Uterus (tissue), 4 donors: Measurements from ENCODE around the gene KLF6. TPM values are rescaled to one million over a fixed set of nuclear protein-coding genes. Genes with fewer than 3 reads are reported as not detected.

Source experiments
- DNase-seq, 2 donors: peaks; one replicate each; pipeline ENCODE4 v3.0.0-alpha.2; 2019 to 2020
- H3K27ac ChIP-seq, 2 donors: fragments of 200-600 bp; sonication (generic); 1 replicate in 1 of 2; 2 replicates in 1 of 2; pipeline ENCODE4 v1.5.1; 2016 to 2018
- H3K27me3 ChIP-seq, 2 donors: fragments of 200-600 bp; sonication (generic); one replicate each; pipeline ENCODE4 v1.5.1; 2018 to 2019; ENCODE audit warnings: control low read depth in 1 of 2
- H3K36me3 ChIP-seq, 2 donors: fragments of 200-600 bp; sonication (generic); one replicate each; pipeline ENCODE4 v1.5.1; 2019; ENCODE audit warnings: control low read depth in 1 of 2
- H3K4me1 ChIP-seq, 2 donors: fragments of 200-600 bp; sonication (generic); one replicate each; pipeline ENCODE4 v1.5.1; 2018 to 2019; ENCODE audit warnings: control low read depth in 1 of 2
- H3K4me3 ChIP-seq, 2 donors: fragments of 200-600 bp; sonication (generic); 1 replicate in 1 of 2; 2 replicates in 1 of 2; pipeline ENCODE4 v1.5.1; 2018 to 2019; ENCODE audit warnings: mild to moderate bottlenecking in 1 of 2
- H3K9me3 ChIP-seq, 2 donors: fragments of 200-600 bp; sonication (generic); one replicate each; pipeline ENCODE4 v1.5.1; 2019; ENCODE audit warnings: control low read depth in 1 of 2
- POLR2A ChIP-seq, 2 donors: fragments of 450-650 bp; IDR thresholded peaks; one replicate each; pipeline ENCODE4 v1.6.1; 2016; ENCODE audit warnings: antibody characterized with exemption in 2 of 2, mild to moderate bottlenecking in 1 of 2, moderate library complexity in 1 of 2
- intact Hi-C: fragments of 100-400 bp; cut with DNase I; formaldehyde crosslinking; loops from one replicate; pipeline ENCODE4 v1.15.1; 2023; ENCODE audit warnings: low total_unique reads
- total RNA-seq, 4 donors: library from RNA; depleted of rRNA in 3 of 4; stranded (reverse); fragments of >200 nt in 3 of 4; gene quantifications; one replicate each; pipeline versions ENCODE4 v1.1.0 to v1.2.4, GENCODE V29; 2014 to 2023
- TF ChIP-seq, protein P1 (sequence below), 4 experiments: fragments of 200-600 bp in 2 of 4; fragments of 450-650 bp in 2 of 4; sonication (generic) in 2 of 4; IDR thresholded peaks; one replicate each; pipeline ENCODE4 v1.5.1; 2016 to 2019; ENCODE audit warnings: antibody characterized with exemption in 4 of 4, mild to moderate bottlenecking in 2 of 4, moderate library complexity in 1 of 4
- donor health status: DM: yes; HTN: yes; CAD: no.

The KLF6 gene
- total RNA-seq, 4 donors from 2014 or later = 47.9 to 128 (median 87.4) TPM

DNA sequence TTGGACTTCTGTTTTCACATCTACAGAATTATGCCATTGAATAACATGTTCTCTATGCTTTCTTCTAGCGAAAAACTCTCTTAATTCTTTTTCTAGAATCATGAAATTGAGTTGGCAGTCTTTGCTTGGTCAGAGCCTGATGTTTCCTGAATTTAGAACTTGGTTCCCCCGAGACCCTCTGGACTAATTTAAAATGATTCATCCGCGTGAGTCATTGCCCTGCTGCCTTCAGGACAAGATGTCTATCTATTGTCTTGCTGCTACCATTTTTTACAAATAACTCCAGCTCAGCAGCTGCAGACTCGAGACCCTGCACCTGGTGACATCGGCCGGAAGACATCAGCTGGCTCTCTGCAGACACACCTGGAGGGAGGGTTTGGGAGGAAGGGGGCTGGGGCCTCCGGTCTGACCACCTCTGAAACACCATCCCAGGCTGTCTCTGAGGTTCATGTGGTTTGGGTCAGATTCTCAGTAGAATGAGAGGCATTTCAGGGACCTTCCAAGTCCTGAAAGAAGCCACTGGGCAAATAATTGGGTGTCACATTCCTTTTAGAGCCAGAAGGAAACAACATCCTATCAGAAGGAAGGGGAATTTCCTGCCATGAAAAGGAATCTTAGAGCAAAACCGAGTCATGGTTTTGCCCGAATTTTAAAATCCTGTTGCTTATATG lies 20.9 kb upstream of the KLF6 start:
- Histone ChIP-seq H3K4me3 (no peak overlapping the region), H3K36me3 (no peaks in the 10 kb centered on the region), H3K9me3 (no peaks in the 10 kb centered on the region), H3K27me3 (no peaks in the 10 kb centered on the region), H3K27ac (peak overlapping the region; percentile 77 to 92), H3K4me1 (peaks cover 0 to 3% of the 10 kb centered on the region in 2 donors)
- TF ChIP-seq, protein P1, sequence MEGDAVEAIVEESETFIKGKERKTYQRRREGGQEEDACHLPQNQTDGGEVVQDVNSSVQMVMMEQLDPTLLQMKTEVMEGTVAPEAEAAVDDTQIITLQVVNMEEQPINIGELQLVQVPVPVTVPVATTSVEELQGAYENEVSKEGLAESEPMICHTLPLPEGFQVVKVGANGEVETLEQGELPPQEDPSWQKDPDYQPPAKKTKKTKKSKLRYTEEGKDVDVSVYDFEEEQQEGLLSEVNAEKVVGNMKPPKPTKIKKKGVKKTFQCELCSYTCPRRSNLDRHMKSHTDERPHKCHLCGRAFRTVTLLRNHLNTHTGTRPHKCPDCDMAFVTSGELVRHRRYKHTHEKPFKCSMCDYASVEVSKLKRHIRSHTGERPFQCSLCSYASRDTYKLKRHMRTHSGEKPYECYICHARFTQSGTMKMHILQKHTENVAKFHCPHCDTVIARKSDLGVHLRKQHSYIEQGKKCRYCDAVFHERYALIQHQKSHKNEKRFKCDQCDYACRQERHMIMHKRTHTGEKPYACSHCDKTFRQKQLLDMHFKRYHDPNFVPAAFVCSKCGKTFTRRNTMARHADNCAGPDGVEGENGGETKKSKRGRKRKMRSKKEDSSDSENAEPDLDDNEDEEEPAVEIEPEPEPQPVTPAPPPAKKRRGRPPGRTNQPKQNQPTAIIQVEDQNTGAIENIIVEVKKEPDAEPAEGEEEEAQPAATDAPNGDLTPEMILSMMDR (IDR thresholded peaks at IDR 0.05) = no peak
- intact Hi-C loops = no loop called here
- DNase-seq = peak; percentile 52 to 70

DNA sequence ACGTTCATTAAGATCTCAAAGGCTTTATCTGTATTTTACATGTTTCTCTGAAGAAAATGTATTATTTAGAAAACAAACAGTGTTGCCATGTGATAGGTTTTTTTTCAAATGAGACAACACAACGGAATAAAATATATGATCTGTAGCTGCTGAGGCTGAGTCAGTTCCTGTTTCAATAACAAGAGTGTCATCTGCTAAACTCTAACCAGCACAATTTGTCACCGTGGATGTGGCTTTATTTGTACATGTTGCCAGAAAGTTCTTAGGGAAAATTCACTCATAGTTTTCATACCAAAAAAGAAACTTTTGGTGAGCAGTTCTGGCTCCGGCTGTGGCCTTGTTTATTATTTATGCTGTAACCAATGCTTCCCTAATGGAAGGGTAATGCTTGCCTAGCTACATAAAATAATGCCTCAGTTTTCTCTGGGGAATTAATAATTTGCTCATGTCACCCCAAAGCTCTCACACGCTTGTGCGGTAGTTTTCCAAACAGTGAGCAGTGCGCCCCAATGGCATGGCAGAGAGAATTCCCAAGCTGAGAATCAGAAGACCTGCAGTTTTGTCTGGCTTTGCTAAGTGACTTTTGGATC lies 20.3 kb upstream of the KLF6 start:
- Histone ChIP-seq H3K36me3 (no peaks in the 10 kb centered on the region), H3K4me1 (peaks cover 0 to 3% of the 10 kb centered on the region in 2 donors), H3K9me3 (no peaks in the 10 kb centered on the region), H3K4me3 (no peak overlapping the region), H3K27ac (peak overlapping the region; percentile 77 to 92), H3K27me3 (no peaks in the 10 kb centered on the region)
- no peak for DNase-seq
- intact Hi-C loops = no loop called here
- TF ChIP-seq, protein P1 (IDR thresholded peaks at IDR 0.05) = no peak

DNA sequence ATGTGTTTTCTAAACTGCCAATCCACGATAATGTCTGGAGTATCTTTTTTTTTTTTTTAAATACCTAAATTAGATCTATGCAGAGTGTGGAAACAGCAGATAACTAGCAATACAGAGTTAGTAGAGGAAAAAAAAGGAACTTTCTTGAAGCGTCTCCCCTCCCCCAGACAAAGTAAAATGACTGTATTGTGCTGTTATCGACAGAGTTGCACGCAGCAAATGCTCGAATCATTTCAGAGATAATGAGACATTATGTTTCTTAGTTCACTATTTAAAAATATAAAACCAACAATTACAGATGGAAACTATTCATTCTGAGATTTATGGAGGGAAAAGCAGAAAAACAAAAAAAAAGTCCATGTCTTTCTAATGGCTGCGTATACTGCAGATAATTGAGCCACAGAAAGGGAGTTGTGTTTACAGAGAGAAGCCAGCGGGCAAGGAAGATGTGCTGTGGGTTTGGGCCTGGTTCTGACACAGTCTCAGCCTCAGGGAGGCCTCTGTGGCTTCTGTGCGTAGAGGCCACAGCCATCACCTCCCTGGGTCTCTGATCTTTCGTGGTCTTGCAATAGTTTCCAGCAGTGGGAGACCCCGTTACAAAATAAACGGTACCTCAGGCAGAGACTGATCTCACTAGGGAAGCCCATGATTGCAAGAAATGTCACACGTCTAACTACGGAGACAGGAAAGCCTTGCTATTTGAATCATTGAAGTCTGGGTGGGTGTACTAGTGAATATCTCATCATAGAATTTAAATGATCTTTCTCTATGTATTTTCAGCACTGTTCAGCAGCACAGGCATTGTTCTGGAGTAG lies 19.1 kb upstream of the KLF6 start:
- H3K27ac ChIP-seq = peak overlapping the region; percentile 77 to 92
- H3K4me3 ChIP-seq = no peak overlapping the region
- H3K9me3 ChIP-seq = no peaks in the 10 kb centered on the region
- intact Hi-C loops = no loop called here
- no peaks in the 10 kb centered on the region for H3K36me3 ChIP-seq
- H3K4me1 ChIP-seq = peaks cover 0 to 3% of the 10 kb centered on the region in 2 donors
- no peak for DNase-seq
- H3K27me3 ChIP-seq = no peaks in the 10 kb centered on the region
- TF ChIP-seq, protein P1 (IDR thresholded peaks at IDR 0.05) = no peak
- TF ChIP-seq POLR2A (IDR thresholded peaks at IDR 0.05) = no peak

DNA sequence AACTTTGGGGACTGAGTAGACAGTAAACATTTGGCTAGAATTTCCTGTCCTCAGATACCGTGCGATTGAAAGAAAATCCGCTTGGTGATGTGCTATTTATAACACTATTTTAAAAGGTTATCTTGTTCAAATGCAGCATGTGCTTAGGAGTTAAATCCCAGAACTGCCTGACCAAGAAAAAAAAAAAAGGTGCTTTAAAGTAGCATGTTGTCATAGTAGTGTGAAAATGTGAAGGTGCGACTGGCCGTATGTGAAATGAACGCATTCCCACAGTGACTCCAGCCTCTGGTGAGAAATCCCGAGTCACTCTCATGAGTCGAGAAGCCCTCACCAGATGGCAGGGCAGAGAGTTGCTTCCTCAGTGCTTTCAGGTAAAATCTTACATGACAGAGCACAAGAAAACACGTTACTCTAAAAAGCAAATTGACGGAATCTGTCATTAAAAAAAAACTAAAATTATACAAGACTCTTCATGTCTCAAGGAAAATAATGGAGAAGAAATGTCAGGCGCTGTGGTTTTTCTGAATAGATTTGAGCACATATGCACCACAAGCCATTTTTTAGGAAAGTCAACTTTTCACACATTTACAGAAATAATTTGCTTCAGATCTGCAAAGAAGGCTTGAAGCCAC lies 18.4 kb upstream of the KLF6 start:
- no peak for DNase-seq
- TF ChIP-seq POLR2A (IDR thresholded peaks at IDR 0.05) = no peak
- TF ChIP-seq, protein P1 (IDR thresholded peaks at IDR 0.05) = no peak
- H3K4me1 ChIP-seq = peaks cover 0 to 3% of the 10 kb centered on the region in 2 donors

More for the DNA sequence above, 18.4 kb upstream of the KLF6 start:
- H3K9me3 ChIP-seq = no peaks in the 10 kb centered on the region
- H3K4me3 ChIP-seq = no peak overlapping the region
- H3K27me3 ChIP-seq = no peaks in the 10 kb centered on the region
- no peaks in the 10 kb centered on the region for H3K36me3 ChIP-seq
- intact Hi-C loops = no loop called here
- peak overlapping the region; percentile 77 to 92 for H3K27ac ChIP-seq
